Measurements from ENCODE around the gene PPP1R18. TPM values are rescaled to one million over a fixed set of nuclear protein-coding genes. Genes with fewer than 3 reads are reported as not detected.

Gene PPP1R18
- total and polyA plus RNA-seq, 2 experiments from 2014 or later: 67.8 to 108 TPM

DNA sequence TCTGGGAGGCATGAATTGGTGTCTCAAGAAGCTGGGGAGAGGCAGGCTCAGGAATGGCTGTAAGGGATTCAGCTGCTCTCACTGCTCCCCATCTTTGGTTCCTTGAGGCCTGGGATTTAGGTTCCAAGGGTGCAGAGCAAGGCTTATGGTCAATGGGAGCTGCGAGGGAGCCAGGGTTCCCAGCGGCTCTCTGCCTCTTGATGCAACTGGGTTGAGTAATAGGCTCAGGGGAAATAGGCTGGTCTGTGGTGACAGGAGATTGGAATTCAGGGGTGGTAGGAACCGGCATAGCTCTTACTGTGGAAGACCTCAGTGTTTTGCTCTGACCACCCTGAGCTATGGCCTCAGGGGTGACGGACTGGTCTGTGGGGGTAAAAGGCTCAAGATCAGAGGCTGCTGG lies 17.4 kb upstream of the PPP1R18 start:
- Histone ChIP-seq H3K9ac (no peak overlapping the region), H3K4me1 (ENCODE audit: insufficient read depth) (no peaks in the 10 kb centered on the region), H3K9me3 (ENCODE audit: low read depth) (no peaks in the 10 kb centered on the region), H4K20me1 (ENCODE audit: insufficient read depth) (no peaks in the 10 kb centered on the region), H3K27me3 (replicated peaks; ENCODE audit: insufficient read depth) (no peaks in the 10 kb centered on the region), H3K27ac (no peak overlapping the region), H3F3A (ENCODE audit: insufficient read depth) (no peaks in the 10 kb centered on the region), H3K9me2 (ENCODE audit: insufficient read depth) (no peaks in the 10 kb centered on the region), H3K79me2 (ENCODE audit: insufficient read depth) (no peaks in the 10 kb centered on the region), H3K4me2 (ENCODE audit: unreplicated experiment) (no peak overlapping the region), H2AFZ (no peak overlapping the region), H3K4me3 (no peak overlapping the region), H3K36me3 (ENCODE audit: low read depth) (peaks cover 8% of the 10 kb centered on the region)
- no peak for DNase-seq
- WGBS, 2 experiments (ENCODE audit: low coverage in 1 of 2, low lambda C conversion rate in 2 of 2, missing lambda C conversion rate in 2 of 2): 98 to 100% methylated on average over 4 of the region's 4 CpGs
- TF ChIP-seq EZH2 (IDR thresholded peaks at IDR 0.05; ENCODE audit: insufficient read depth, poor library complexity, severe bottlenecking) (no peak), EZH2phosphoT487 (IDR thresholded peaks at IDR 0.05; ENCODE audit: insufficient read depth, low read depth) (no peak)
- in situ Hi-C loops (cut with MboI): no loop called here

DNA sequence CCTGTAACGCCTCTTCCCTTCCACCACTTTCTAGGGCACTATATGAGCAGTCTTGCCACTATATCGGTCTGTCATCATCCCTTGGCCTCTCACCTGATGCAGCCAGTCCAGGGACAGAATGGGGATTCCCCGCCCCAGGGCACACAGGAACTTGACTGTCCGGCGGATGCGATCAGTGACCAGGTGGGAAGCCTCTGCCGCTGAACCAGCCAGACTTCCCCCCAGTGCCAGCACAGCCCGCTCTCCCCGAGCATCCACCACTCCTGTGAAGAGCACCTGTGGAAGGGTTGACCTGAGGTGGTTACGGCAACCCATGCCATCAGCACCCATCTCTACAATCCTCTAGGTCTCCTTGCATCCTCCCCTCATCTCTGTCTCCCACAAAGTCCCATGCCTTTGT lies 16.6 kb upstream of the PPP1R18 start:
- Histone ChIP-seq H3K9me2 (ENCODE audit: insufficient read depth) (no peaks in the 10 kb centered on the region), H4K20me1 (ENCODE audit: insufficient read depth) (no peaks in the 10 kb centered on the region), H2AFZ (no peak overlapping the region), H3K36me3 (ENCODE audit: low read depth) (peaks cover 8% of the 10 kb centered on the region), H3K27me3 (replicated peaks; ENCODE audit: insufficient read depth) (no peaks in the 10 kb centered on the region), H3K79me2 (ENCODE audit: insufficient read depth) (no peaks in the 10 kb centered on the region), H3K4me3 (no peak overlapping the region), H3K4me2 (ENCODE audit: unreplicated experiment) (no peak overlapping the region), H3K27ac (no peak overlapping the region), H3K9ac (no peak overlapping the region), H3K9me3 (ENCODE audit: low read depth) (no peaks in the 10 kb centered on the region), H3F3A (ENCODE audit: insufficient read depth) (no peaks in the 10 kb centered on the region), H3K4me1 (ENCODE audit: insufficient read depth) (no peaks in the 10 kb centered on the region)
- no peak for TF ChIP-seq EZH2 (IDR thresholded peaks at IDR 0.05; ENCODE audit: insufficient read depth, poor library complexity, severe bottlenecking)
- TF ChIP-seq EZH2phosphoT487 (IDR thresholded peaks at IDR 0.05; ENCODE audit: insufficient read depth, low read depth): no peak
- WGBS, 2 experiments (ENCODE audit: low coverage in 1 of 2, low lambda C conversion rate in 2 of 2, missing lambda C conversion rate in 2 of 2): 98 to 99% methylated on average over 10 of the region's 10 CpGs
- in situ Hi-C loops (cut with MboI): no loop called here
- DNase-seq: no peak

GRCh38 chr6:30700340-30700739 lies 13.9 kb upstream of the PPP1R18 start:
- Histone ChIP-seq H4K20me1 (ENCODE audit: insufficient read depth) (no peaks in the 10 kb centered on the region), H3K9me3 (ENCODE audit: low read depth) (no peaks in the 10 kb centered on the region), H3F3A (ENCODE audit: insufficient read depth) (peaks cover under 1% of the 10 kb centered on the region; the same call in 1 of the 2 replicates), H3K9me2 (ENCODE audit: insufficient read depth) (no peaks in the 10 kb centered on the region), H3K36me3 (ENCODE audit: low read depth) (peaks cover 5% of the 10 kb centered on the region; the same call in 1 of the 2 replicates), H2AFZ (no peak overlapping the region), H3K79me2 (ENCODE audit: insufficient read depth) (no peaks in the 10 kb centered on the region), H3K27me3 (replicated peaks; ENCODE audit: insufficient read depth) (no peaks in the 10 kb centered on the region), H3K4me2 (ENCODE audit: unreplicated experiment) (no peak overlapping the region), H3K9ac (no peak overlapping the region), H3K27ac (no peak overlapping the region), H3K4me3 (no peak overlapping the region), H3K4me1 (ENCODE audit: insufficient read depth) (peaks cover 7% of the 10 kb centered on the region)
- in situ Hi-C loops (cut with MboI): no loop called here
- DNase-seq: no peak
- 77 to 79% methylated on average over 4 of the region's 4 CpGs for WGBS, 2 experiments (ENCODE audit: low coverage in 1 of 2, low lambda C conversion rate in 2 of 2, missing lambda C conversion rate in 2 of 2)
- no peak for TF ChIP-seq EZH2phosphoT487 (IDR thresholded peaks at IDR 0.05; ENCODE audit: insufficient read depth, low read depth)
- TF ChIP-seq EZH2 (IDR thresholded peaks at IDR 0.05; ENCODE audit: insufficient read depth, poor library complexity, severe bottlenecking): no peak

- no peaks in the 10 kb centered on the region for H3K9me3 ChIP-seq (ENCODE audit: low read depth)
- peaks cover 18% of the 10 kb centered on the region for H3K4me1 ChIP-seq (ENCODE audit: insufficient read depth)
- peaks cover 11% of the 10 kb centered on the region for H3F3A ChIP-seq (ENCODE audit: insufficient read depth)
- no peaks in the 10 kb centered on the region for H3K9me2 ChIP-seq (ENCODE audit: insufficient read depth)
- no peaks in the 10 kb centered on the region for H4K20me1 ChIP-seq (ENCODE audit: insufficient read depth)
- H3K27ac ChIP-seq: no peak overlapping the region
- 96 to 98% methylated on average over 5 of the region's 5 CpGs for WGBS, 2 experiments (ENCODE audit: low coverage in 1 of 2, low lambda C conversion rate in 2 of 2, missing lambda C conversion rate in 2 of 2)
- peaks cover 2% of the 10 kb centered on the region; the same call in 1 of the 2 replicates for H3K36me3 ChIP-seq (ENCODE audit: low read depth)
- H3K9ac ChIP-seq: no peak overlapping the region
- H3K79me2 ChIP-seq (ENCODE audit: insufficient read depth): no peaks in the 10 kb centered on the region
- H3K4me3 ChIP-seq: no peak overlapping the region
- TF ChIP-seq EZH2 (IDR thresholded peaks at IDR 0.05; ENCODE audit: insufficient read depth, poor library complexity, severe bottlenecking): no peak
- no peak for TF ChIP-seq EZH2phosphoT487 (IDR thresholded peaks at IDR 0.05; ENCODE audit: insufficient read depth, low read depth)
- no peaks in the 10 kb centered on the region for H3K27me3 ChIP-seq (replicated peaks; ENCODE audit: insufficient read depth)
- in situ Hi-C loops (cut with MboI): no loop called here
- no peak overlapping the region for H3K4me2 ChIP-seq (ENCODE audit: unreplicated experiment)
- DNase-seq: no peak
- no peak overlapping the region for H2AFZ ChIP-seq
Observed at GRCh38 chr6:30696432-30696831, 10.0 kb upstream of the PPP1R18 start.

Measured in GM23248 (cell line).